Gastroesophageal sphincter (tissue), 4 donors: ENCODE data around the gene ORAI3. TPM values are rescaled to one million over a fixed set of nuclear protein-coding genes. Genes with fewer than 3 reads are reported as not detected.

Experiments used
- ATAC-seq: fragments of 150-250 bp; one replicate; pipeline ENCODE4 v1.9.1; 2016; ENCODE audit warnings: mild to moderate bottlenecking, moderate library complexity
- H3K27ac ChIP-seq, 4 donors: fragments of 200-600 bp; sonication (generic) in 3 of 4; 1 replicate in 3 of 4; 2 replicates in 1 of 4; pipeline ENCODE4 v1.5.1; 2016 to 2019
- H3K27me3 ChIP-seq: fragments of 200-600 bp; sonication (generic); one replicate; pipeline ENCODE4 v1.5.1; 2019
- H3K36me3 ChIP-seq, 2 donors: fragments of 200-600 bp; sonication (generic); one replicate each; pipeline ENCODE4 v1.5.1; 2019; ENCODE audit warnings: control low read depth in 1 of 2
- H3K4me1 ChIP-seq, 3 donors: fragments of 200-600 bp; sonication (generic); 1 replicate in 2 of 3; 2 replicates in 1 of 3; pipeline ENCODE4 v1.5.1; 2016 to 2019; ENCODE audit warnings: control low read depth in 2 of 3
- H3K4me3 ChIP-seq, 2 donors: fragments of 200-600 bp; sonication (generic); one replicate each; pipeline ENCODE4 v1.5.1; 2019; ENCODE audit warnings: mild to moderate bottlenecking in 1 of 2, moderate library complexity in 1 of 2
- H3K9me3 ChIP-seq, 3 donors: fragments of 200-600 bp; sonication (generic); one replicate each; pipeline ENCODE4 v1.5.1; 2017 to 2019; ENCODE audit warnings: control low read depth in 2 of 3
- EP300 ChIP-seq: sonication (generic); formaldehyde crosslinking; IDR thresholded peaks from one replicate; pipeline ENCODE4 v1.6.1; 2017; ENCODE audit warnings: antibody characterized with exemption, mild to moderate bottlenecking
- POLR2A ChIP-seq, 2 donors: fragments of 450-650 bp; IDR thresholded peaks; one replicate each; pipeline ENCODE4 v1.6.1; 2017; ENCODE audit warnings: antibody characterized with exemption in 2 of 2, mild to moderate bottlenecking in 2 of 2, moderate library complexity in 1 of 2
- POLR2AphosphoS5 ChIP-seq: sonication (generic); formaldehyde crosslinking; IDR thresholded peaks from one replicate; pipeline ENCODE4 v1.6.1; 2017; ENCODE audit warnings: antibody characterized with exemption
- WGBS, 2 donors: methylation state at CpG; one replicate each; pipeline ENCODE4 v1.1.5; 2018; ENCODE audit warnings: low coverage in 1 of 2; 5-methylcytosine and 5-hydroxymethylcytosine counted together
- total RNA-seq, 4 donors: library from RNA; depleted of rRNA; stranded (reverse); fragments of >200 nt; gene quantifications; one replicate each; pipeline ENCODE4 v1.1.0, GENCODE V29; 2016
- TF ChIP-seq, protein P1 (sequence below), 4 experiments: fragments of 200-600 bp in 2 of 4; fragments of 450-650 bp in 2 of 4; sonication (generic) in 1 of 4; IDR thresholded peaks; one replicate each; pipeline ENCODE4 v1.5.1; 2017 to 2019; ENCODE audit warnings: antibody characterized with exemption in 4 of 4, mild to moderate bottlenecking in 2 of 4, moderate library complexity in 2 of 4

The ORAI3 gene
- total RNA-seq, 4 donors from 2014 or later: 23.7 to 51.5 (median 40.0) TPM

GRCh38 chr16:30974348-30974747 lies 25.5 kb downstream of the ORAI3 start:
- H3K4me1 ChIP-seq: no peaks in the 10 kb centered on the region
- ATAC-seq: no peak
- H3K27ac ChIP-seq: no peak overlapping the region
- H3K9me3 ChIP-seq: no peaks in the 10 kb centered on the region
- no peak overlapping the region for H3K4me3 ChIP-seq
- WGBS, 2 donors: 80 to 90% methylated on average over 1 to 6 of the region's 6 CpGs
- TF ChIP-seq POLR2A (IDR thresholded peaks at IDR 0.05): no peak
- TF ChIP-seq, protein P1, sequence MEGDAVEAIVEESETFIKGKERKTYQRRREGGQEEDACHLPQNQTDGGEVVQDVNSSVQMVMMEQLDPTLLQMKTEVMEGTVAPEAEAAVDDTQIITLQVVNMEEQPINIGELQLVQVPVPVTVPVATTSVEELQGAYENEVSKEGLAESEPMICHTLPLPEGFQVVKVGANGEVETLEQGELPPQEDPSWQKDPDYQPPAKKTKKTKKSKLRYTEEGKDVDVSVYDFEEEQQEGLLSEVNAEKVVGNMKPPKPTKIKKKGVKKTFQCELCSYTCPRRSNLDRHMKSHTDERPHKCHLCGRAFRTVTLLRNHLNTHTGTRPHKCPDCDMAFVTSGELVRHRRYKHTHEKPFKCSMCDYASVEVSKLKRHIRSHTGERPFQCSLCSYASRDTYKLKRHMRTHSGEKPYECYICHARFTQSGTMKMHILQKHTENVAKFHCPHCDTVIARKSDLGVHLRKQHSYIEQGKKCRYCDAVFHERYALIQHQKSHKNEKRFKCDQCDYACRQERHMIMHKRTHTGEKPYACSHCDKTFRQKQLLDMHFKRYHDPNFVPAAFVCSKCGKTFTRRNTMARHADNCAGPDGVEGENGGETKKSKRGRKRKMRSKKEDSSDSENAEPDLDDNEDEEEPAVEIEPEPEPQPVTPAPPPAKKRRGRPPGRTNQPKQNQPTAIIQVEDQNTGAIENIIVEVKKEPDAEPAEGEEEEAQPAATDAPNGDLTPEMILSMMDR (IDR thresholded peaks at IDR 0.05): no peak
- TF ChIP-seq EP300: no peak
- TF ChIP-seq POLR2AphosphoS5: no peak
- no peaks in the 10 kb centered on the region for H3K27me3 ChIP-seq
- peaks cover 0 to 100% of the 10 kb centered on the region in 2 donors for H3K36me3 ChIP-seq

DNA sequence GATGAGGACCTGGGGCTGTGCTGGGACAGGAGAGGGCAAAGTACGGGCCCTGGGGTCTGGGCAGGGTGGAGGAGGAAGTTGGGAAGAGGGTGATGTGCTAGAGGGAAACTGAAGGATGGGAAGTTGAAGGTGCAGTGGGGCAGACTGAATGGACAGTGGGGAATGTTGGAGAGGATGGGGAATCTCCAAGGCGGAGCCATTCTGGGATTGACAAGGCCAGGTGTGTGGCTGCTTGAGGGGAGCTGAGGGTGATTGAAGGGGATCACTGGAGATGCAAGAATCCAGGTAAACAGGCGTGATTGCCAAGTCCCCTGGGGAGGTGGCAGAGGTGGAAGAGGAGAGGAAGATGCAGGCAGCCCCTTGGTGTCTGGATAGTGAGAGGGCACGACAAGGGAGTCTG lies 27.6 kb downstream of the ORAI3 start:
- no peak for ATAC-seq
- Histone ChIP-seq H3K4me1 (no peaks in the 10 kb centered on the region), H3K27ac (no peak overlapping the region), H3K4me3 (no peak overlapping the region), H3K9me3 (no peaks in the 10 kb centered on the region), H3K36me3 (peaks cover 0 to 100% of the 10 kb centered on the region in 2 donors), H3K27me3 (no peaks in the 10 kb centered on the region)
- TF ChIP-seq POLR2A (IDR thresholded peaks at IDR 0.05) (no peak), EP300 (no peak), POLR2AphosphoS5 (no peak)
- TF ChIP-seq, protein P1 (IDR thresholded peaks at IDR 0.05): no peak
- WGBS, 2 donors: 83 to 89% methylated on average over 3 to 4 of the region's 4 CpGs

DNA sequence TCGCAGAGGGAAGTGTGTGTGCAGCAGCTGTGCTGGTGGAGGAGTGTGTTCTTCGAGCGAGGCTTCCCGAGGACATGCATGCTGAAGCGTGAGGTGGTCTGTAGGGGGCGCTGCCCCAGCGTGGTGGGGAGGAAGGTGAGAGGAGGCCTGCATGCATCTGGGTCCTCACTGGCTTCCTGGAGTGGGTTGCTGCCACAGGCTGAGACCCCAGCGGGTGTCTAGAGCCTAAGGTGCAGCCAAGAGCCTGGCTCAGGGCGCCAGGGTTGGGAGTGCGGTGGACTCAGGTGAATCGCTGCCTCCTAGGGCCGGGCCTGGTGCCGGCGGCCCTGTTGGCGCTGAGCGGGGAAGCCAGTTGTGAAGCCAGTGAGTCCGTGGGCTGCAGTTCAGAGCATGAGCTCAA lies 28.6 kb downstream of the ORAI3 start:
- Histone ChIP-seq H3K27me3 (no peaks in the 10 kb centered on the region), H3K4me3 (no peak overlapping the region), H3K9me3 (no peaks in the 10 kb centered on the region), H3K36me3 (peaks cover 0 to 100% of the 10 kb centered on the region in 2 donors), H3K27ac (no peak overlapping the region), H3K4me1 (no peaks in the 10 kb centered on the region)
- no peak for TF ChIP-seq POLR2A (IDR thresholded peaks at IDR 0.05)
- TF ChIP-seq POLR2AphosphoS5: no peak
- TF ChIP-seq, protein P1 (IDR thresholded peaks at IDR 0.05): no peak
- no peak for TF ChIP-seq EP300
- WGBS, 2 donors: no CpG with 5 or more reads among the region's 17 CpGs
- no peak for ATAC-seq

DNA sequence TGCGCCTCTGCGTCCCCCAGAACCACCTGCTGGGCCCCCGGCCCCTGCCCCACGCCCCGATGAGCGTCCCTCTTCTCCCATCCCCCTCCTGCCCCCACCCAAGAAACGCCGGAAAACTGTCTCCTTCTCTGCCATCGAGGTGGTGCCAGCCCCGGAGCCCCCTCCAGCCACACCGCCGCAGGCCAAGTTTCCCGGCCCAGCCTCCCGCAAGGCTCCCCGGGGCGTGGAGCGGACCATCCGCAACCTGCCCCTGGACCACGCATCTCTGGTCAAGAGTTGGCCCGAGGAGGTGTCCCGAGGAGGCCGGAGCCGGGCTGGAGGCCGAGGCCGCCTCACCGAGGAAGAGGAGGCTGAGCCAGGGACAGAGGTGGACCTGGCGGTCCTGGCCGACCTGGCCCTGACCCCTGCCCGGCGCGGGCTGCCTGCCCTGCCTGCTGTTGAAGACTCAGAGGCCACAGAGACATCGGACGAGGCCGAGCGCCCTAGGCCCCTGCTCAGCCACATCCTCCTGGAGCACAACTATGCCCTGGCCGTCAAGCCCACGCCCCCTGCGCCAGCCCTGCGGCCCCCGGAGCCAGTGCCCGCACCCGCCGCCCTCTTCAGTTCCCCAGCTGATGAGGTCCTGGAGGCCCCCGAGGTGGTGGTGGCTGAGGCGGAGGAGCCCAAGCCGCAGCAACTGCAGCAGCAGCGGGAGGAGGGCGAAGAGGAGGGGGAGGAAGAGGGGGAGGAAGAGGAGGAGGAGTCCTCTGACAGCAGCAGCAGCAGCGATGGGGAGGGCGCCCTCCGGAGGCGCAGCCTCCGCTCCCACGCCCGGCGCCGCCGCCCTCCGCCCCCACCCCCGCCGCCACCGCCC lies 30.5 kb downstream of the ORAI3 start:
- H3K36me3 ChIP-seq: peaks cover 0 to 100% of the 10 kb centered on the region in 2 donors
- no peak overlapping the region for H3K4me3 ChIP-seq
- no peak for TF ChIP-seq EP300
- no peak overlapping the region for H3K27ac ChIP-seq
- no peak for ATAC-seq
- no peaks in the 10 kb centered on the region for H3K27me3 ChIP-seq
- WGBS, 2 donors: no CpG with 5 or more reads among the region's 62 CpGs
- H3K9me3 ChIP-seq: no peaks in the 10 kb centered on the region
- no peaks in the 10 kb centered on the region for H3K4me1 ChIP-seq

GRCh38 chr16:30980023-30980371 lies 31.1 kb downstream of the ORAI3 start:
- no peaks in the 10 kb centered on the region for H3K27me3 ChIP-seq
- H3K27ac ChIP-seq: no peak overlapping the region
- TF ChIP-seq EP300 (no peak), POLR2A (IDR thresholded peaks at IDR 0.05) (no peak), POLR2AphosphoS5 (no peak)
- TF ChIP-seq, protein P1 (IDR thresholded peaks at IDR 0.05): no peak
- no peaks in the 10 kb centered on the region for H3K9me3 ChIP-seq
- H3K4me3 ChIP-seq: no peak overlapping the region
- H3K36me3 ChIP-seq: peaks cover 0 to 99% of the 10 kb centered on the region in 2 donors
- peaks cover 0 to 6% (median 3%) of the 10 kb centered on the region in 3 donors for H3K4me1 ChIP-seq
- ATAC-seq: no peak
- WGBS, 2 donors: 75 to 92% methylated on average over 2 to 8 of the region's 15 CpGs
